HL-60 (cell line): Measurements from ENCODE around the gene LSM2.

Experiments
- DNase-seq, 2 experiments: peaks; one replicate each; pipeline ENCODE4 v3.0.0-alpha.2; 2010 to 2020; ENCODE audit warnings: low read depth in 1 of 2, low spot score in 1 of 2
- H3K27ac ChIP-seq: fragments of 250-450 bp; sonication (Bioruptor Pico); replicated peaks from 2 replicates; pipeline ENCODE4 v1.5.1; 2020; ENCODE audit warnings: mild to moderate bottlenecking, moderate library complexity
- H3K27me3 ChIP-seq: fragments of 250-450 bp; sonication (Bioruptor Pico); 2 replicates; pipeline ENCODE4 v1.5.1; 2021; ENCODE audit warnings: mild to moderate bottlenecking, moderate library complexity; ENCODE audit not compliant: insufficient read depth, poor library complexity, severe bottlenecking
- H3K4me3 ChIP-seq: replicated peaks from 2 replicates; pipeline ENCODE4 v1.5.1; 2011; ENCODE audit warnings: mild to moderate bottlenecking, control low read depth, low read length; ENCODE audit not compliant: insufficient read depth
- GABPA ChIP-seq: IDR thresholded peaks from 2 replicates; pipeline ENCODE4 v1.6.1; 2012; ENCODE audit warnings: low read depth
- POLR2AphosphoS5 ChIP-seq: IDR thresholded peaks from 2 replicates; pipeline ENCODE4 v1.6.1; 2012; ENCODE audit warnings: low read depth
- SPI1 ChIP-seq: IDR thresholded peaks from 2 replicates; pipeline ENCODE4 v1.6.1; 2012; ENCODE audit warnings: low read depth, mild to moderate bottlenecking, borderline replicate concordance
- TF ChIP-seq, protein P1 (sequence below): IDR thresholded peaks from 2 replicates; pipeline ENCODE4 v1.6.1; 2012; ENCODE audit warnings: low read depth; ENCODE audit not compliant: insufficient replicate concordance
- TF ChIP-seq, protein P2 (sequence below): IDR thresholded peaks from one replicate; pipeline ENCODE4 v1.5.1; 2011; ENCODE audit warnings: low read length, control low read depth, inconsistent platforms; ENCODE audit not compliant: insufficient read depth

The LSM2 gene

DNA sequence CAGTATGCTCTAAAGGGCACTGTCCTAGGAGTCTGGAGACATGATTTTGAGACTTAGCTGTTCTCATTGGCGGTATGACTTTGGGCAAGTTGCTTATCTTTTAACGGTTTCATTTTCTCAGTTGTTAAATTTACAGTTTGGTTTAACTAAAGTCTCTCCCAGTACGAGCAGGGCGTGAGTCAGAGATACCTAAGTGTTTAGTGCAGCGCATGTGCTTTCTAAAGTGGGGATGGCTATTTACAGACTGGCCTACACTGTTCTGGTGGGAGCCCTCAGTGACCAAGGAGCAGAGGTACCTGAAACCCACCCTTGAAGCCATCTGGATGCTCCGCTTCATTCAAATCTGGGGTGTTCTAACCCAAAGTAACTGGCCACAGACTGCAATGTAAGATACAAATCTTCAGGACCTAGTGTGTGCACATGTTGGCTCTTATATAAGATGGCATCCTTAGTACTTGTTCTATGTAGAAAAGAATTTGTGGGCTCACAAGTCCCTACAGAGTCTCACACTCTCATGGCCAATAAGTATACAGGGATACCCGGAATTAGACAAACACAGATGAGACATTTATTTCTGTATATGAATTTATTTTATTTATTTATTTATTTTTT lies 56.2 kb downstream of the LSM2 start:
- Histone ChIP-seq H3K4me3 (no peak overlapping the region), H3K27ac (no peak overlapping the region), H3K27me3 (no peaks in the 10 kb centered on the region)
- DNase-seq: no peak
- TF ChIP-seq SPI1 (no peak), POLR2AphosphoS5 (no peak), GABPA (no peak)
- TF ChIP-seq, protein P1, sequence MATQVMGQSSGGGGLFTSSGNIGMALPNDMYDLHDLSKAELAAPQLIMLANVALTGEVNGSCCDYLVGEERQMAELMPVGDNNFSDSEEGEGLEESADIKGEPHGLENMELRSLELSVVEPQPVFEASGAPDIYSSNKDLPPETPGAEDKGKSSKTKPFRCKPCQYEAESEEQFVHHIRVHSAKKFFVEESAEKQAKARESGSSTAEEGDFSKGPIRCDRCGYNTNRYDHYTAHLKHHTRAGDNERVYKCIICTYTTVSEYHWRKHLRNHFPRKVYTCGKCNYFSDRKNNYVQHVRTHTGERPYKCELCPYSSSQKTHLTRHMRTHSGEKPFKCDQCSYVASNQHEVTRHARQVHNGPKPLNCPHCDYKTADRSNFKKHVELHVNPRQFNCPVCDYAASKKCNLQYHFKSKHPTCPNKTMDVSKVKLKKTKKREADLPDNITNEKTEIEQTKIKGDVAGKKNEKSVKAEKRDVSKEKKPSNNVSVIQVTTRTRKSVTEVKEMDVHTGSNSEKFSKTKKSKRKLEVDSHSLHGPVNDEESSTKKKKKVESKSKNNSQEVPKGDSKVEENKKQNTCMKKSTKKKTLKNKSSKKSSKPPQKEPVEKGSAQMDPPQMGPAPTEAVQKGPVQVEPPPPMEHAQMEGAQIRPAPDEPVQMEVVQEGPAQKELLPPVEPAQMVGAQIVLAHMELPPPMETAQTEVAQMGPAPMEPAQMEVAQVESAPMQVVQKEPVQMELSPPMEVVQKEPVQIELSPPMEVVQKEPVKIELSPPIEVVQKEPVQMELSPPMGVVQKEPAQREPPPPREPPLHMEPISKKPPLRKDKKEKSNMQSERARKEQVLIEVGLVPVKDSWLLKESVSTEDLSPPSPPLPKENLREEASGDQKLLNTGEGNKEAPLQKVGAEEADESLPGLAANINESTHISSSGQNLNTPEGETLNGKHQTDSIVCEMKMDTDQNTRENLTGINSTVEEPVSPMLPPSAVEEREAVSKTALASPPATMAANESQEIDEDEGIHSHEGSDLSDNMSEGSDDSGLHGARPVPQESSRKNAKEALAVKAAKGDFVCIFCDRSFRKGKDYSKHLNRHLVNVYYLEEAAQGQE: no peak
- TF ChIP-seq, protein P2, sequence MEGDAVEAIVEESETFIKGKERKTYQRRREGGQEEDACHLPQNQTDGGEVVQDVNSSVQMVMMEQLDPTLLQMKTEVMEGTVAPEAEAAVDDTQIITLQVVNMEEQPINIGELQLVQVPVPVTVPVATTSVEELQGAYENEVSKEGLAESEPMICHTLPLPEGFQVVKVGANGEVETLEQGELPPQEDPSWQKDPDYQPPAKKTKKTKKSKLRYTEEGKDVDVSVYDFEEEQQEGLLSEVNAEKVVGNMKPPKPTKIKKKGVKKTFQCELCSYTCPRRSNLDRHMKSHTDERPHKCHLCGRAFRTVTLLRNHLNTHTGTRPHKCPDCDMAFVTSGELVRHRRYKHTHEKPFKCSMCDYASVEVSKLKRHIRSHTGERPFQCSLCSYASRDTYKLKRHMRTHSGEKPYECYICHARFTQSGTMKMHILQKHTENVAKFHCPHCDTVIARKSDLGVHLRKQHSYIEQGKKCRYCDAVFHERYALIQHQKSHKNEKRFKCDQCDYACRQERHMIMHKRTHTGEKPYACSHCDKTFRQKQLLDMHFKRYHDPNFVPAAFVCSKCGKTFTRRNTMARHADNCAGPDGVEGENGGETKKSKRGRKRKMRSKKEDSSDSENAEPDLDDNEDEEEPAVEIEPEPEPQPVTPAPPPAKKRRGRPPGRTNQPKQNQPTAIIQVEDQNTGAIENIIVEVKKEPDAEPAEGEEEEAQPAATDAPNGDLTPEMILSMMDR: no peak

DNA sequence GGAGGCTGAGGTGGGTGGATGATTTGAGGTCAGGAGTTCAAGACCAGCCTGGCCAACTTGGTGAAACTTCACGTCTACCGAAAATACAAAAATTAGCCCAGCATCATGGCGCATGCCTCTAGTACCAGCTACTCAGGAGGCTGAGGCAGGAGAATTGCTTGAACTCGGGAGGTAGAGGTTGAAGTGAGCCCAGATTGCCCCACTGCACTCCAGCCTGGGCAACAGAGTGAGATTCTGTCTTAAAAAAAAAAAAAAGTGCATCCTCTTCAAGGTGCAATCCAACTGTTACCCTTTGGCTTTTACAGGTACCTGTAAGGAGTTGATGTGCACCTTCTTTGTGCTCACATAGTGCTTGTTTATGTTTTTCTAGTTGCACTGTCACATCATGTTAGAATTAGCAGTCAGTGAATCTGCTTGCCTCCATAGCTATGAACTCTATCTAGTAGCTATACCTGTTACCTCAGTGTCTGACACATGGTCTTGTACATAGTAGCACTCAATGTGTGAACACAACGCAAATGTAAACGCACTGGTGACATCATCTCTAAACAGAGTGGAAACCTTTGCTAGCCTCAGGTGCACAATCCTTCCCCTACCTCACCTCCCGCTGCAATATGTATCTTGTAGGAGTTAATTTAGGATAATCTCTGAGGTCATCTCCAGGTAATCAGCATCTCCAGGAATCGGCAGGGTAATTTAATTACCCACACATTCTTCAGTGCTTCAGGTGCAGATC lies 57.3 kb downstream of the LSM2 start:
- H3K27ac ChIP-seq: no peak overlapping the region
- TF ChIP-seq, protein P1: no peak
- TF ChIP-seq POLR2AphosphoS5 (no peak), GABPA (no peak), SPI1 (no peak)
- TF ChIP-seq, protein P2: no peak

More for the DNA sequence above, 57.3 kb downstream of the LSM2 start:
- Histone ChIP-seq H3K4me3 (no peak overlapping the region), H3K27me3 (no peaks in the 10 kb centered on the region)
- no peak for DNase-seq
